Myocyte (in vitro differentiated cells): ENCODE data around the gene CACNA1S. TPM values are rescaled to one million over a fixed set of nuclear protein-coding genes. Genes with fewer than 3 reads are reported as not detected.

Source experiments
- DNase-seq: peaks from one replicate; pipeline ENCODE4 v3.0.0-alpha.2; 2012; ENCODE audit warnings: low read depth
- total RNA-seq: library from RNA; depleted of rRNA; stranded (reverse); fragments of >200 nt; gene quantifications from 2 replicates; pipeline ENCODE4 v1.2.3, GENCODE V29; 2014

The CACNA1S gene
- total RNA-seq, 1 donor from 2014 or later = 57.2 TPM

GRCh38 chr1:201095581-201095980 is 16.6 kb downstream of the CACNA1S start:
- no peak for DNase-seq

- DNase-seq = peak; percentile 49
Measured at GRCh38 chr1:201094832-201095231, 17.4 kb downstream of the CACNA1S start.

- DNase-seq = no peak
Measured at GRCh38 chr1:201093962-201094361, 18.3 kb downstream of the CACNA1S start.

- DNase-seq = no peak
Measured at GRCh38 chr1:201093561-201093960, 18.7 kb downstream of the CACNA1S start.

- no peak for DNase-seq
Measured at GRCh38 chr1:201092738-201093137, 19.5 kb downstream of the CACNA1S start.

GRCh38 chr1:201091256-201091655 is 21.0 kb downstream of the CACNA1S start:
- DNase-seq = no peak

- DNase-seq = peak; percentile 48
Measured at GRCh38 chr1:201090541-201090940, 21.7 kb downstream of the CACNA1S start.

- DNase-seq = peak; percentile 46
Measured at GRCh38 chr1:201089596-201089995, 22.6 kb downstream of the CACNA1S start.

GRCh38 chr1:201088901-201089525 is 23.2 kb downstream of the CACNA1S start:
- no peak for DNase-seq

GRCh38 chr1:201088395-201088794 is 23.8 kb downstream of the CACNA1S start:
- DNase-seq = no peak

- peak; percentile 71 for DNase-seq
Measured at GRCh38 chr1:201085902-201086735, 26.1 kb downstream of the CACNA1S start.

GRCh38 chr1:201084295-201084694 is 27.9 kb downstream of the CACNA1S start:
- no peak for DNase-seq

GRCh38 chr1:201083741-201084140 is 28.5 kb downstream of the CACNA1S start:
- DNase-seq = no peak

- DNase-seq = no peak
Measured at GRCh38 chr1:201080135-201080534, 32.1 kb downstream of the CACNA1S start.

- DNase-seq = no peak
Measured at GRCh38 chr1:201077736-201078135, 34.5 kb downstream of the CACNA1S start.

- DNase-seq = no peak
Measured at GRCh38 chr1:201077116-201077515, 35.1 kb downstream of the CACNA1S start.

- no peak for DNase-seq
Measured at GRCh38 chr1:201076092-201076491, 36.1 kb downstream of the CACNA1S start.

- no peak for DNase-seq
Measured at GRCh38 chr1:201074018-201074417, 38.2 kb downstream of the CACNA1S start.

GRCh38 chr1:201072922-201073321 is 39.3 kb downstream of the CACNA1S start:
- DNase-seq = no peak

GRCh38 chr1:201072149-201072548 is 40.1 kb downstream of the CACNA1S start:
- DNase-seq = no peak

- DNase-seq = no peak
Measured at GRCh38 chr1:201069636-201070035, 42.6 kb downstream of the CACNA1S start.

- DNase-seq = no peak
Measured at GRCh38 chr1:201068976-201069375, 43.2 kb downstream of the CACNA1S start.

- DNase-seq = no peak
Measured at GRCh38 chr1:201066986-201067385, 45.2 kb downstream of the CACNA1S start.
